ENCODE results near the gene MYCN.

The MYCN gene

DNA sequence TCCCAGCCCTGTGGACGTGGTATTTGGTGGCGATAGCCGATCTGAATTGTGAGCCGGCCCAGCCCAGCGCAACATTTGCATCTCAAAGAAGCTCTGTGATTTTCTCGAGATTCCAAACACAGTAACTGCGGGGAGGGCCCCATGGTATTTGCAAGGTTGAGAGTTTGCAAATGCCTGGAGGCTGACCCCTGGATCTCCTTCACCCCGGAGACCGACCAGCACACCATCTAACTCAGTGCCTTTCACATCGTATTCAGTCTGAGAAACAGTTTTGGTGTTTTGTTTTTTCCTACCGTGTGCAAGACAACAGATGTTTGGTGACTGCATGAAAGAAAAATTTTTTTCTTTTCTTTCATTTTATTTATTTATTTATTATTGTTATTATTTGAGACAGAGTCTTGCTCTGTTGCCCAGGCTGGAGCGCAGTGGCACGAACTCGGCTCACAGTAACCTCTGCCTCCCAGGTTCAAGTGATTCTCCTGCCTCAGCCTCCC lies 40.3 kb downstream of the MYCN start:
- no peak for DNase-seq

DNA sequence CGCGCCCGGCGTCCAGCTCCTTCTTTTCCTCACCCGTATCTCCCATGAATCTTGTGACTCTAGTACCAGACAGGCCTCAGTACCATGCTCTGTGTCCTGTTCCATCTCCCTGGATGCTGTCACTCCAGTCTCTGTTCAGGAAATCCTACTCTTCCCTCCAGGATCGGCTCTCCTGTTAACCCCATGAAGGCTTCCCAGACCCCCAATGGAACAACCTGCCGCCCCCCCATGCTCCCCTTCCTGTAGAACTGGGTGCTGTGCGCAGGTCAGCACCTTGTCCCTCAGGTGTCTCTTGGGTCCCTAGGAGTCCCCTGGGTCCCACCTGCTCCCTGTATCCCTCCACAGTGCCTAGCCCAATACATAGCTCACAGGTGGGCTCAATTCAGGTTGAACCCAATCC lies 41.3 kb downstream of the MYCN start:
- DNase-seq: no peak

DNA sequence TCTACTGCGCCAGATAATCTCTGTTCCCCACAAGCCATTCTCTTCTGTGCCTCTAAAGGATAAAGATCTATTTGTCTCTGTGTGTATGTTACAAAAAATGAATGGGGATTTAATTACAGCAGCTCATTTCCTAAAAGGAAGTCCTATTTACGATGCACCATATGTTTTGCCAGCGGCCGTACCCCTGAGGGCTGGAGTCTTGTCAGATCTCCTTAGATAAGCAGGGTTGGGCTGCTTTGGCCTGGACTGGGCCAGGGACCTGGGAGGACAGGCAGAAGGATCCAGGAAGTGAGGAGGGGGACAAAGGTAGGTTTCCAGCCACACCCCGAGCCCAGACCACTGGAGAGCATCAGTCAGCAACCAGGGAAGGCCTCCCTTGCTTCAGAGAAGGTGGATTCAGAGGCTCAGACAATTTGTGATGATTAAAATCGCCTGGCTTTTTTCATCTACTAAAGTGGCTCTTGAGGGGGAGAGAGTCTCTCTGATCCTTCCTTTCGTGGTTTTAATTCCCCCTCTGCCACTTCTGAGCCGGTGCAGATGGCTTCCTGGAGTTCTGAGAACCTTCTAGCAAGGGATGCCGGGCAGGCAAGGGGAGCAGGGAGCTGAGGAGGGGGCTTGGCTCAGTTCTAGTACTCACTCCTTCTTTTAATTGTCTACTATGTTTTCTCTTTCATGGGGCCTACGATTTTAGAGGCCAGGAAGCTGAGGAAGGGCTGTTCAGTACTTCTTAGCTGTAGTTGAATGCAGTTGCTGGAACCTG lies 42.1 kb downstream of the MYCN start:
- DNase-seq: no peak

DNA sequence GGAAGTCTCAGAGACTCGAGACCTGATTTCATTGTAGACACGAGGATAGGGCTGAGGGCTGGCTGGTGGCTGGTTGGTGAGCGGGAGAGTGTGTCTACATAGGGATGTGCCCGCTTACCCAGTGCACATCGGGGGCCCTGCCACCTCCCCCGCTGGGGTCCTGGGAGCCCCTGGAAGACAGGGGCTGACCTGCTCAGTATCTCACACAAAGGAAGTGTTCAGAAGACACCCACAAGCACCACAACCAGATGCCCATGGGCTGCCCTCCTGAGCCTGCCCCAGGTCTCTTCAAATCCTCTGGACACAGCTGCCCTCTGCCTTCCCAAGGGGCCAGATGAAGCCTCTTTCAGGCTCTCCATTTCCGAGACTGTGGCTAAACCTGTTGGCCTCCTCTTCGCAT lies 43.1 kb downstream of the MYCN start:
- no peak for DNase-seq

DNA sequence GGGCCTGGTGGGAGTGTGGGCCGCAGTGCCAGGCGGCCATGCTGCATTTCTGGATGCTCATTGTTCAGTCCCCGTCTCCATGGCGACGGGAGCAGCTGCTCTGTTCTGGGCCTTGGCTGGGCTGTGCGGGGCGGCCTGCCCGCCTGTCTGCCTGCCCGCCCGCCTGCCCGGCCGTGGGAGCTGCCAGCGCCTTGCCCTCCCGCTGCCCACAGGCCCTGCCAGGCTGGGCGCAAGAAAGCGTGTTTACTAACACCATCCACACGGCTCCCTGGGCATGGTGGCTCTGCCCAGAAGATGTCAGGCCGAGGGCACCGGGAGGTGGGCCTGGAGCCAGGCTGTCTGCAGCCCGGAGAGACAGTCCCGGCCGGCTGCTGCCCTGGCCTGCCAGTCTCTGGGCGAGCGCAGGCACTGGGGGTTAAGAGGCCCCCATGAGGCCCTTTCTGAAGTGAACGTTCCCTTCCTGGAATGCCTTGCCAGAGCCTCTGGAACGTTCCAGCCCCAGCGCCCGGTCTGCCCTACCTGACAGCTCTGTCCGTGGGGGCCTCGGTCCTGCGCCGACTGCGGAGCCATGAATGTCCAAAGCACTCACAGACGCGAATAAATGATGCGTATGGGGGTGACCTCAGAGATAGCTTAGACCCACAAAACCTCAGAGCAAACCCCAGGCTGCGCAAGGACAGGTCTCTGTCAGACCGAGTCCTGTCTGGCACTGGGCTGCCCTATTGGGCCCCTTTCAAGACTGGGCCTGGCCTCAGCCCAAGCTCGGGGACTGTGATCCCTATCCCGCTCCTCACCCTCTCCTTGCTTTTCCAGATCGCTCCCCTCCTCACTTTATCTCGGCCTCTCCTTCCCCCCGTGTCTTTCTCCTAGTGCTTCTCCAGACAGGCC lies 44.3 kb downstream of the MYCN start:
- peak; percentile 85 to 88 for DNase-seq

DNA sequence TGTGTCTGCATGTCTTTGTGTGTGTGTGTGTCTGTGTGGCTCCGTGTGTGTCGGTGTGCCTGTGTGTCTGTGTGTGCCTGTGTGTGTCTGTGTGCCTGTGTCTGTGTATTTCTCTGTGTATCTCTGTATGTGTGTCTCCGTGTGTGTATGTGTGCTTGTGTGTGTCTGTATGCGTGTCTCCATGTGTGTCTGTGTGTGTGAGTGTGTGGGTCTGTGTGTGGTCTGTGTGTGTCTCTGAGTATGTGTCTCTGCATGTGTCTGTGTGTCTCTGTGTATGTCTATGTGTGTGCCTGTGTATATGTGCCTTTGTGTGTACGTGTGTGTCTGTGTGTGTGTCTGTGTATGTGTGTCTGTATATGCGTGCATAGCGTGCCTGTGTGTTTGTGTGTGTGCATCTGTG lies 45.2 kb downstream of the MYCN start:
- no peak for DNase-seq

DNA sequence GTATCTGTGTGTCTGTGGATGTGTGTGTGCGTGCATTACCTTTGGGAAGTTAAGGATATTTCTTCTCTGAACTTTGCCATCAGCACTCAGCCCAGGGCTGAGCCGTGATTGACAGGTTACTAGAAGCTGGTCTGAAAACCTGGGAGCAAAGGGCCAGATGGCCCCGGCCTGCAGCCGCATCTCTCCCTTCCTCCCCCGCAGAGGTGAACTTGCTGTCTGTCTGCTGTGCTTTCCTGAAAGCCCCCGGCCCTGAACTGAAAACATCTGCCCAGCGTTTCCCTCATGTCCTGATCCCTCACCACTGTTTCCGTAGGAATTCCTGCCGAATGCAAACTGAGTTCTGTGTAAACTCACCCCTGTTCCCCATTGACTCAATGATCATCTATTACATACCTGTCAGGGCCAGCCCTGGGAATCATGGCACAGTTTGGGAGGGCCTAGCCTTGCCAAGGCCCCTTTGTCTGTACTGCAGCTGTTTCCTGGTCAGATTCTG lies 45.8 kb downstream of the MYCN start:
- DNase-seq: no peak

DNA sequence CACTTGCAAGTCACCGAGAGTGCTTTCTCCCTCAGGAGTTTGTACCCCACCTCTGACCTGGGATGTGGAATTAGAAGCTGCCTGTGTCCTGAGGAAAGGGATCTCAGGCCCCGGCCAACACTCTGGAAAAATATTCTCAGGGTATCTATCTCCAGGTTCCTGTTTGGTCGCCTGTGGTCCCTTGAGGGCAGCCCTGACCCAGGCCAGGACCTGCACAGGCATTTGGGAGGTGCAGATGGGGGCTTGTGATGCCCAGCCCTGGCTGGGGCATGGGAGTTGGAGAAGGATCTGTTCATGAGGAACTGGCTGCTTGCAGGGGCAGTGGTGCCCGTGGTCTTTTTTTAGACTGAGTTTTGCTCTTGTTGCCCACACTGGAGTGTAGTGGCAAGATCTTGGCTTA lies 46.3 kb downstream of the MYCN start:
- DNase-seq: no peak

DNA sequence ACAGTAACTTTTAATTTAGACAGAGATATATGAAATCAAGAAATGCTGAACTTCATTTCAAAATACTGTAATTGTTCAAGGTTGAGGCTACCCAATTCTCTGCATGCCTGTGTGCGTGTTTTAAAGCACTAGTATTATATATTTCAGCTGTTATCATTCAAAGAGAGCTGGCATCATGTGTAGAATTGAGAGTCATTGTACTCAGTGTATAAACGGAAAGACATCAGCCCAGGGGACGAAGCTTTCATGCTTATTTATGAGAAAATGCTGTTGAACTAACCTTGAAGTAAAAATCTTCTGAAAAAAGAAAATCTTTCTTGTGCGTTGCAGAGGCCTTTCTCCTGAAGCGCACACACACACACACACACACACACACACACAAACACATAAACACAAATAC lies 48.4 kb downstream of the MYCN start:
- no peak for DNase-seq

DNA sequence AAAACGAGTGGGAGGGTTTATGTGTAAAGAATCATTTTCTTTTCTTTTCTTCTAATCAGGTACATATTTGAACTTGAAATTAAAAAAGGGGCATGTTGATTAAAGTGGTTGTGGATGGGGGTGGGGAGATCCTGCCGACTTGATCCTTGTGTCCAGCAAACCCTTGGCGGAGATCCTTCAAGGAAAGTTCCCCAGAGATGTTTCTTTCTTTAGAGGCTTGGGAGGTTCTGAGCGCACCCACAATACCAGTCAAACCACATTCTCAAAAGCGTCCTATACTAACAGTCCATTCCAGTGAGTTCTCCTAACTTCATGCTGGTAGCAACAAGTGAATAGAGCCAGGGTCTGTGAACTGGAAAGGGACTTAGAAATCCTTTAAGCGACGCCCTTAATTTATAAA lies 49.2 kb downstream of the MYCN start:
- no peak for DNase-seq

DNA sequence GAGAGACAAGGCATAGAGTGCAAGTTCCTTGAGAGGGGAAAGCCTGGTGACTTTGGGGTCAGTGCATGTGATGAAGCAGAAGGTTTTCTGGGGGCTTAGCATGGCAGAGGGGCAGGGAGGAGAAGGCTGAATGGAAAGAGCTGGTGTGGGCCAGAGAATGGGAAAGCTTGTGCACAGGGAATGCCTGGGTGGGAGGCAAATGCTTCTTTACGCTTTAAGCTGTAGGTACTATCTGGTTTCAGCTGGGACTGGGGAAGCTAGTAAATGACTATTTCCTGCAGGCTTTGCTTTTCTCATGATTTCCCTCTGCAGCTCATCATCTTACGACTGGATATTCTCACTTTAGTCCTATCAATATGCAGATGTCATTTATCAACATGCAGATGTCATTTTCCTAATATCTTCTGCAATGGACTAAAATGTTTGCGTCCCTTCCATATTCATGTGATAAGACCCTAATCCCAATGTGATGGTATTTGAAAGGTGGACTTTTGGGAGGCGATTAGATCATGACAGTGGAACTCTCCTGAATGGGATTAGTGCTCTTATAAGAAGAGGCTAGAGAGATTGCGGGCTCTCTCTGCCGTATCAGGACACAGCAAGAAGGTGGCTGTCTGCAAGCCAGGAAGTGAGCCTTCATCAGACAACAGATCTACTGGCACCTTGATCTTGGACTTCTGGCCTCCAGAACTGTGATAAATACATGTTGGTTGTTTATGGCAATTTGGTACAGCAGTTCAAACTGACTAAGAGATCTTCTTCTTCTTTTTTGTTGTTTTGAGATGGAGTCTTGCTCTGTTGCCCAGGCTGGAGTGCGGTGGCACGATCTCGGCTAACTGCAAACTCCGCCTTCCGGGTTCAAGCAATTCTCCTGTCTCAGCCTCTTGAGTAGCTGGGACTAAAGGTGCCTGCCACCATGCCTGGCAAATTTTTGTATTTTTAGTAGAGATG lies 50.1 kb downstream of the MYCN start:
- no peak for DNase-seq

DNA sequence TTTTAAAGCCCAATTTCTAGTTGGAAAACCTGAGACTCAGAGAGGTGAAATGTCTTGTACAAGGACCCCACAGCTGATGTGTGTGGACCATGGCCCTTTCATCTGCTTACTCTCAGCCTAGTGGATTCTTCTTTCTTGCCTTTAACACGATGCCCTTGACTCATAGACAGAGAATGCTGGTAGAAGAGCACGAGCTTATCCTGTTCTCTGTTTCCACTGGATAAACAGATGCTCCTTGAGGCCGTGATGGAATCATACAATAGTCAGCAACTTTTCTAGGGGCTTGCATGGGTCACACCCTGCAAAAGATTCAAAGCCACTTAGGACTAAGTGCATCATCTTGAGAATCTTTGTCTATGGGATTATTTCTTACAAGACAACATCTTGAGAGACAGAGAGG lies 50.9 kb downstream of the MYCN start:
- no peak for DNase-seq

DNA sequence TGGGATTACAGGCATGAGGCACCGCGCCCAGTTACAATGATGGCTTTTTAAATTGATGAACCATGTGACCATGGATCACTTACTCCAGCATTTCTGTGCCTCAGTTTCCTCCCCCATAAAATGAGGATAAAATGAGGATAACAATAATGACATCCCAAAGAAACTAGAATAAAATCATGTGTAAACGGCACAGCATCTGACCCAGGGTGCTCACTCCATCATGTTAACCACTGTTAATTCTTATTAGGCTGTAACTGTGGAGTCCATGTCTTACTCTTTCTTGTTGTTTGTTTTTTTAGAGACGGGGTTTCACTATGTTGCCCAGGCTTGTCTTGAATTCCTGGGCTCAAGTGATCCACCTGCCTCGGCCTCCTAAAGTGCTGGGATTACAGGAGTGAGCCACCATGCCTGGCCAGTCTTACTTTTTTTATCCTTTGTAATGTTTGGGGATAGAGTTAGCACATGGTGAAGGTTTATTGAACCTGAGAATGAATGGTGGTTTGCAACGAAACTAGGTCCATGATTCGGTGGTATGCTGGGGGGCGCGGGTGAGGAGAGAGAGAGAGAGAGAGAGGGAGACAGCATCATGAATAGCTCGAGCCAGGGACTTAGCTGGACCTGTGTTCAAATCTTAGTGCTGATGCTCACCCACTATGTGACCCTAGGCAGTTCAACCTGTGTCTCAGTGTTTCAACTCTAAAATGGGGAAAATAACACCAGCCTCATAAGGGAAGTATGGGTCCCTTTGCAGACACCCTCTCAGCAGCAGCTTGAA lies 52.3 kb downstream of the MYCN start:
- no peak for DNase-seq

DNA sequence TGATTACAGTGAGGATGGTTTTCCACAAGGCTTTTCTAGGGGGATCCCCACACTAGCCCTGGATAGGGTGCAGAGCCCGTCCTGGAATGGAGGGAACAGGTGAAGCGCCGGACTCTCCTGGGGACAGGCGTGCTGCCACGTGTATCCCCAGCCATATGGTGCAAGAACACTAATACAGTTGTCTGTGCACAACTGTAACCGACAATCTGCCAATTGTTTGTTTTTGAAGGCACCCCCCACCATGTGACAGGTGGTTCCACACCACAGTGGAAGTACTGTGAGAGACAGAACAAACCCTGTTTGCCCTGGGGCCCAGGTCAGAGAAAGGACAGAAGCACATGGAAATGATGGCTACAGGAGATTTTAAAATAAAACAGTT lies 52.9 kb downstream of the MYCN start:
- DNase-seq: no peak

DNA sequence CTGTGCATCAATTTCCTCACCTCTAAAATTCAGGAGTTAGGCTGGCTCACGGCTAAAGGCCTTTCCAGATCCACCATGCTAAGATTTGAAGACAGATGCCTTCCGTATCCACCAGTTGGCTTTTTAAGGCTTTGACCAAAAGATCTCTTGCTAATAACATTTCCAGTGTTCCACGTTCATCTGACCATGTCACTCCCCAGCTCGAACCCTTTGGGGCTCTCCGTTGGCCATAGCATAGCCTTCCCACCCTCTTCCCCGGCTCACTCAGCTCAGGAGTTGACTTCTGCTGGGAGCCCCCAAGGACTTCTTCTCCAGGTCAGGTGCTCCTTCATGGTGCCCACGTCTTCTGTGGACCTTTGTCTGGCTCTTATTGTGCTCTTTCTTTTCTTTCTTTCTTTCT lies 53.3 kb downstream of the MYCN start:
- DNase-seq: no peak

DNA sequence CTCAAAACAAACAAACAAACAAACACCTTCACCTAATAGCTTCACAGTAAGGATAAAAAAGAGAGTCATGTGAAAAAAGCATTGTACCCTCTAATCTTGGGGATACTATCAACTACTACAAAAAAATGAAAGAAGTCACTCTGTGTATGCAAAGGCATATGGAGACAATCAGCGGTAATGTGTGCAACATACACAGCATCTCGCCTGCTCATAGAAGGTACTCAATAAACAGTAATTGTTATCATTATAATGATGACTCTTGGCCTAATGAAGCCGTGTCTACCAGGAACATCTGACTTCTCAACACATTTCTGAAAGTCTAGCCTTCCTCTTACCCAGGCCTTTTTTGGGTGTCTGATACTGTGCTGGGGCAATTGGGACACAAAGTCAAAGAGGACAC lies 55.3 kb downstream of the MYCN start:
- no peak for DNase-seq
